Measurements from ENCODE around the gene CCND1. TPM values are rescaled to one million over a fixed set of nuclear protein-coding genes. Genes with fewer than 3 reads are reported as not detected.

Gene CCND1
- total RNA-seq, 1 experiment from 2014 or later: 372 TPM

DNA sequence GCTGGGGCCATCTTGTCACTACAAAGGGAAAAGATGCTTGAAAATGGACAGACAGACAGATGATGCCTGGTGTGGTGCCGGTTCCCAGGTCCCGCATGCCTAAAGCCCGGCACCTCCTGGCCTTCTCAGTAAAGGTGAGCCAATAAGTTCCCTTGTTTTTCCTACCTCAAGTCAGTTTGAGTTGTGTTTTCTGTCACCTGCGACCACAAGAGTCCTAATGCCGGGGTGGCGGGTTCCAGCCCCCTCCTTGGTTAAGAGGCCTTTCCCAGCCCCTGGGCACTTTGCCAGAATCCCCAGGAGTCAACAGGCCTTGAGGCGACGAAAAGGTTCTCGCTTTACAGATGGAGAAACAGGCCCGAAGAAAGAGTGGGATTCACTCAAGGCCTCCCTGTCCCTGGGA is 53.8 kb downstream of the CCND1 start:
- no peaks in the 10 kb centered on the region for H3K79me1 ChIP-seq (ENCODE audit: insufficient read depth, low read depth, low read length, poor library complexity, severe bottlenecking)
- H2BK120ac ChIP-seq (ENCODE audit: low read depth, low read length, poor library complexity, severe bottlenecking): no peak overlapping the region
- H3K4ac ChIP-seq (ENCODE audit: low read depth, low read length): no peak overlapping the region
- H4K20me1 ChIP-seq (ENCODE audit: control insufficient read depth, insufficient read depth, insufficient read length): no peaks in the 10 kb centered on the region
- H2BK5ac ChIP-seq (ENCODE audit: insufficient read length, low read length): no peak overlapping the region
- no peak overlapping the region for H2BK20ac ChIP-seq (ENCODE audit: low read depth, low read length, poor library complexity, severe bottlenecking)
- H3T11ph ChIP-seq (ENCODE audit: low read length): no peak overlapping the region
- no peak for DNase-seq
- no peak overlapping the region for H2AFZ ChIP-seq (ENCODE audit: low read length)
- H3K18ac ChIP-seq (ENCODE audit: insufficient read length, low read depth, low read length): no peak overlapping the region
- TF ChIP-seq, protein P1, sequence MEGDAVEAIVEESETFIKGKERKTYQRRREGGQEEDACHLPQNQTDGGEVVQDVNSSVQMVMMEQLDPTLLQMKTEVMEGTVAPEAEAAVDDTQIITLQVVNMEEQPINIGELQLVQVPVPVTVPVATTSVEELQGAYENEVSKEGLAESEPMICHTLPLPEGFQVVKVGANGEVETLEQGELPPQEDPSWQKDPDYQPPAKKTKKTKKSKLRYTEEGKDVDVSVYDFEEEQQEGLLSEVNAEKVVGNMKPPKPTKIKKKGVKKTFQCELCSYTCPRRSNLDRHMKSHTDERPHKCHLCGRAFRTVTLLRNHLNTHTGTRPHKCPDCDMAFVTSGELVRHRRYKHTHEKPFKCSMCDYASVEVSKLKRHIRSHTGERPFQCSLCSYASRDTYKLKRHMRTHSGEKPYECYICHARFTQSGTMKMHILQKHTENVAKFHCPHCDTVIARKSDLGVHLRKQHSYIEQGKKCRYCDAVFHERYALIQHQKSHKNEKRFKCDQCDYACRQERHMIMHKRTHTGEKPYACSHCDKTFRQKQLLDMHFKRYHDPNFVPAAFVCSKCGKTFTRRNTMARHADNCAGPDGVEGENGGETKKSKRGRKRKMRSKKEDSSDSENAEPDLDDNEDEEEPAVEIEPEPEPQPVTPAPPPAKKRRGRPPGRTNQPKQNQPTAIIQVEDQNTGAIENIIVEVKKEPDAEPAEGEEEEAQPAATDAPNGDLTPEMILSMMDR (conservative IDR thresholded peaks at IDR 0.05): no peak
- H4K91ac ChIP-seq (ENCODE audit: insufficient read length, low read depth, low read length): no peak overlapping the region
- H4K5ac ChIP-seq (ENCODE audit: insufficient read length, low read depth, low read length): no peak overlapping the region
- H3K23me2 ChIP-seq (ENCODE audit: insufficient read length, low read depth, low read length, poor library complexity, severe bottlenecking): no peaks in the 10 kb centered on the region
- Mint-ChIP-seq H3K9me3 (peaks cover 5 to 11% of the 10 kb centered on the region in 2 experiments; a peak in 4 of 5 replicates), H3K27me3 (ENCODE audit: low read depth) (no peaks in the 10 kb centered on the region; the same call in 1 of the 2 replicates), H3K27ac (no peak overlapping the region), H3K36me3 (ENCODE audit: insufficient read depth in 1 of 3, low read depth in 3 of 3) (peaks cover 7 to 9% (median 8%) of the 10 kb centered on the region in 3 experiments), H3K4me1 (peaks cover 10 to 17% of the 10 kb centered on the region in 2 experiments), H3K4me3 (no peak overlapping the region)
- H4K8ac ChIP-seq (replicated peaks; ENCODE audit: insufficient read length, low read depth, low read length): no peak overlapping the region
- no peak overlapping the region for H3K4me2 ChIP-seq (ENCODE audit: insufficient read depth, insufficient read length, low read length)
- H3K79me2 ChIP-seq (ENCODE audit: insufficient read depth, low read length): no peaks in the 10 kb centered on the region
- H3K27ac ChIP-seq (ENCODE audit: insufficient read length, low read depth, low read length): no peak overlapping the region
- H3K4me1 ChIP-seq (ENCODE audit: insufficient read depth, low read length): no peaks in the 10 kb centered on the region
- no peak overlapping the region for H2BK12ac ChIP-seq (ENCODE audit: insufficient read length, low read depth, low read length)
- no CpG with 5 or more reads among the region's 10 CpGs for WGBS (ENCODE audit: extremely low coverage, insufficient read length, low lambda C conversion rate)
- no peak overlapping the region for H3K14ac ChIP-seq (ENCODE audit: insufficient read depth, low read length)
- H3K9ac ChIP-seq (ENCODE audit: extremely low read depth, insufficient read length, low read length): no peak overlapping the region
- H3K27me3 ChIP-seq (ENCODE audit: insufficient read depth, low read length): no peaks in the 10 kb centered on the region
- H3K9me3 ChIP-seq (ENCODE audit: control insufficient read depth, low read depth, low read length): no peaks in the 10 kb centered on the region
- H3K23ac ChIP-seq (ENCODE audit: insufficient read length, low read depth, low read length): no peak overlapping the region
- no peak overlapping the region for H2BK15ac ChIP-seq (ENCODE audit: low read depth, low read length)
- no peak overlapping the region for H3K56ac ChIP-seq (ENCODE audit: insufficient read length, low read depth, low read length)
- no peak overlapping the region for H2AK5ac ChIP-seq (ENCODE audit: insufficient read length, low read length)
